HepG2 (cell line): ENCODE results near the gene CYP4A22. TPM values are rescaled to one million over a fixed set of nuclear protein-coding genes. Genes with fewer than 3 reads are reported as not detected.

Source experiments
- ARNTL ChIP-seq: sonication (generic); formaldehyde crosslinking; IDR thresholded peaks from 2 replicates; pipeline ENCODE4 v1.4.0; 2020; ENCODE audit warnings: mild to moderate bottlenecking, missing genetic modification reagents
- CREB3 ChIP-seq: sonication (generic); formaldehyde crosslinking; IDR thresholded peaks from 2 replicates; pipeline ENCODE4 v1.5.0; 2020; ENCODE audit warnings: missing genetic modification reagents
- DRAP1 ChIP-seq: IDR thresholded peaks from 2 replicates; pipeline ENCODE4 v1.6.1; 2016; ENCODE audit warnings: missing genetic modification reagents, missing compliant biosample characterization
- MYNN ChIP-seq: sonication (generic); formaldehyde crosslinking; IDR thresholded peaks from 2 replicates; pipeline ENCODE4 v1.4.0; 2020; ENCODE audit warnings: mild to moderate bottlenecking, low read depth, missing genetic modification reagents
- PBX3 ChIP-seq: sonication (generic); formaldehyde crosslinking; IDR thresholded peaks from 2 replicates; pipeline ENCODE4 v1.8.1; 2023; ENCODE audit warnings: missing genetic modification reagents, inconsistent platforms, borderline replicate concordance
- RNF219 ChIP-seq: sonication (generic); formaldehyde crosslinking; IDR thresholded peaks from 2 replicates; pipeline ENCODE4 v1.5.0; 2020; ENCODE audit warnings: mild to moderate bottlenecking, missing genetic modification reagents
- SNAPC5 ChIP-seq: sonication (generic); formaldehyde crosslinking; IDR thresholded peaks from 2 replicates; pipeline ENCODE4 v1.8.1; 2023; ENCODE audit warnings: mild to moderate bottlenecking, missing genetic modification reagents, borderline replicate concordance
- SRSF4 ChIP-seq: fragments of 200-400 bp; formaldehyde crosslinking; IDR thresholded peaks from one replicate; pipeline ENCODE4 v1.6.1; 2018; ENCODE audit warnings: mild to moderate bottlenecking, low read depth, low read length, moderate library complexity; ENCODE audit not compliant: poor library complexity, severe bottlenecking
- TAF15 ChIP-seq: fragments of 200-400 bp; formaldehyde crosslinking; IDR thresholded peaks from one replicate; pipeline ENCODE4 v1.6.1; 2018; ENCODE audit warnings: mild to moderate bottlenecking, low read depth, low read length; ENCODE audit not compliant: poor library complexity, severe bottlenecking
- TSC22D2 ChIP-seq: sonication (generic); formaldehyde crosslinking; IDR thresholded peaks from 2 replicates; pipeline ENCODE4 v1.5.1; 2020; ENCODE audit warnings: missing genetic modification reagents, mild to moderate bottlenecking, borderline replicate concordance
- ZBTB20 ChIP-seq: sonication (generic); formaldehyde crosslinking; IDR thresholded peaks from 2 replicates; pipeline ENCODE4 v1.8.1; 2023; ENCODE audit warnings: missing genetic modification reagents, low read depth, mild to moderate bottlenecking, borderline replicate concordance
- ZBTB34 ChIP-seq: sonication (generic); formaldehyde crosslinking; IDR thresholded peaks from 2 replicates; pipeline ENCODE4 v1.8.0; 2022; ENCODE audit warnings: mild to moderate bottlenecking, missing genetic modification reagents
- ZBTB38 ChIP-seq: sonication (generic); formaldehyde crosslinking; IDR thresholded peaks from 2 replicates; pipeline ENCODE4 v1.5.1; 2020; ENCODE audit warnings: mild to moderate bottlenecking, missing genetic modification reagents
- ZNF432 ChIP-seq: sonication (generic); formaldehyde crosslinking; IDR thresholded peaks from 2 replicates; pipeline ENCODE4 v1.5.0; 2020; ENCODE audit warnings: missing genetic modification reagents, mild to moderate bottlenecking, borderline replicate concordance
- ZNF501 ChIP-seq: sonication (generic); formaldehyde crosslinking; IDR thresholded peaks from 2 replicates; pipeline ENCODE4 v1.5.1; 2020; ENCODE audit warnings: mild to moderate bottlenecking, moderate library complexity, missing genetic modification reagents
- ZNF572 ChIP-seq: sonication (generic); formaldehyde crosslinking; IDR thresholded peaks from 2 replicates; pipeline ENCODE4 v1.5.1; 2020; ENCODE audit warnings: mild to moderate bottlenecking, missing genetic modification reagents
- ZNF816 ChIP-seq: sonication (generic); formaldehyde crosslinking; IDR thresholded peaks from 2 replicates; pipeline ENCODE4 v1.8.0; 2022; ENCODE audit warnings: missing genetic modification reagents, mild to moderate bottlenecking, borderline replicate concordance
- ZSCAN25 ChIP-seq: sonication (generic); formaldehyde crosslinking; IDR thresholded peaks from 2 replicates; pipeline ENCODE4 v1.8.0; 2022; ENCODE audit warnings: mild to moderate bottlenecking, missing genetic modification reagents
- polyA plus RNA-seq, 8 experiments: library from polyadenylated mRNA; depleted of rRNA in 3 of 8; stranded (reverse) in 7 of 8; unstranded in 1 of 8; fragments of >200 nt; fragmentation: Illumina TruSeq in 4 of 8; extraction: Trizol in 4 of 8; gene quantifications; 2 replicates each; pipeline versions ENCODE4 v1.2.1 to v1.2.3, GENCODE V29; 2011 to 2016; ENCODE audit warnings: low read depth in 4 of 8, missing spikeins in 1 of 8, mixed read lengths in 1 of 8; ENCODE audit not compliant: insufficient read depth in 1 of 8
- total RNA-seq, 5 experiments: library from RNA; depleted of rRNA; stranded (reverse); fragments of >200 nt; fragmentation: Illumina TruSeq; extraction: Trizol; gene quantifications; 2 replicates each; pipeline ENCODE4 v1.2.3, GENCODE V29; 2016; ENCODE audit warnings: low read depth in 1 of 5
- TF ChIP-seq, protein P1 (sequence below): sonication (generic); formaldehyde crosslinking; conservative IDR thresholded peaks from 2 replicates; pipeline ENCODE4 v1.4.0; 2020; ENCODE audit warnings: mild to moderate bottlenecking, missing genetic modification reagents, moderate library complexity

The CYP4A22 gene
- total and polyA plus RNA-seq, 2 of the 13 experiments (the other 11 are each of a cell fraction or from before 2014, with no cell fraction given) = not detected

- TF ChIP-seq PBX3 (no peak), ZBTB20 (CRISPR knock-in tag) (no peak), CREB3 (CRISPR knock-in tag) (no peak), MYNN (CRISPR knock-in tag) (no peak), RNF219 (CRISPR knock-in tag) (0 out of 2 replicates have a peak, but pooled peaks have one; percentile 20), SNAPC5 (peak; percentile 8; the same call in 1 of the 2 replicates), ZNF432 (no peak), ZNF501 (CRISPR knock-in tag) (no peak), ARNTL (CRISPR knock-in tag) (no peak), SRSF4 (no peak), TSC22D2 (CRISPR knock-in tag) (no peak), ZSCAN25 (CRISPR knock-in tag) (peak; percentile 78; the same call in 1 of the 2 replicates), ZBTB34 (CRISPR knock-in tag) (no peak), ZNF816 (CRISPR knock-in tag) (no peak), ZNF572 (CRISPR knock-in tag) (0 out of 2 replicates have a peak, but pooled peaks have one; percentile 22), DRAP1 (no peak), ZBTB38 (no peak), TAF15 (no peak)
- TF ChIP-seq, protein P1, sequence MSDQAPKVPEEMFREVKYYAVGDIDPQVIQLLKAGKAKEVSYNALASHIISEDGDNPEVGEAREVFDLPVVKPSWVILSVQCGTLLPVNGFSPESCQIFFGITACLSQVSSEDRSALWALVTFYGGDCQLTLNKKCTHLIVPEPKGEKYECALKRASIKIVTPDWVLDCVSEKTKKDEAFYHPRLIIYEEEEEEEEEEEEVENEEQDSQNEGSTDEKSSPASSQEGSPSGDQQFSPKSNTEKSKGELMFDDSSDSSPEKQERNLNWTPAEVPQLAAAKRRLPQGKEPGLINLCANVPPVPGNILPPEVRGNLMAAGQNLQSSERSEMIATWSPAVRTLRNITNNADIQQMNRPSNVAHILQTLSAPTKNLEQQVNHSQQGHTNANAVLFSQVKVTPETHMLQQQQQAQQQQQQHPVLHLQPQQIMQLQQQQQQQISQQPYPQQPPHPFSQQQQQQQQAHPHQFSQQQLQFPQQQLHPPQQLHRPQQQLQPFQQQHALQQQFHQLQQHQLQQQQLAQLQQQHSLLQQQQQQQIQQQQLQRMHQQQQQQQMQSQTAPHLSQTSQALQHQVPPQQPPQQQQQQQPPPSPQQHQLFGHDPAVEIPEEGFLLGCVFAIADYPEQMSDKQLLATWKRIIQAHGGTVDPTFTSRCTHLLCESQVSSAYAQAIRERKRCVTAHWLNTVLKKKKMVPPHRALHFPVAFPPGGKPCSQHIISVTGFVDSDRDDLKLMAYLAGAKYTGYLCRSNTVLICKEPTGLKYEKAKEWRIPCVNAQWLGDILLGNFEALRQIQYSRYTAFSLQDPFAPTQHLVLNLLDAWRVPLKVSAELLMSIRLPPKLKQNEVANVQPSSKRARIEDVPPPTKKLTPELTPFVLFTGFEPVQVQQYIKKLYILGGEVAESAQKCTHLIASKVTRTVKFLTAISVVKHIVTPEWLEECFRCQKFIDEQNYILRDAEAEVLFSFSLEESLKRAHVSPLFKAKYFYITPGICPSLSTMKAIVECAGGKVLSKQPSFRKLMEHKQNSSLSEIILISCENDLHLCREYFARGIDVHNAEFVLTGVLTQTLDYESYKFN (CRISPR knock-in tag) = no peak
These were observed 54.8 kb downstream of the CYP4A22 start (continued) for GRCh38 chr1:47191940-47192457.
